ENCODE results near the gene IMMP2L.
"Not testable (repeated sequence)": the region's sequence is repeated elsewhere in the genome, so short reads cannot be mapped to it uniquely, and the experiment has no call there.

Gene IMMP2L

DNA sequence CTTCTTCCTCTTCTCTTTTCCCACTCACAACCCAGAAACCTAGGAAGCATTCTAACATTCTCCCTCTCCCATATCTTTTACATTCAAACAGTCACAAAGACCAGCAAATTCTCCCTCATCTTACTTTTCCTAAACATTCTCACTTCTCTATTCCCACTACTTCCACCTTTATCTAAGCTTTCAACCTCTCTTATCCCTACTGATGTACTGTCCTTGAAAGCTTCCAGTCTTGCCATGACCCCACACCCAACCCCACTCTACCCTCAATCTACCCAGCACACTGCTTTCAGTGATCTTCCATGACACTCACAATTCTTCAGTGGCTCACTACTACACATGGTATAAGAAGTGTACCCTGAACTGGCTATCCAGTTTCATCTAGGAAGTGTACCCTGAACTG, 5.3 kb downstream of the IMMP2L start:
- no peak for DNase-seq

DNA sequence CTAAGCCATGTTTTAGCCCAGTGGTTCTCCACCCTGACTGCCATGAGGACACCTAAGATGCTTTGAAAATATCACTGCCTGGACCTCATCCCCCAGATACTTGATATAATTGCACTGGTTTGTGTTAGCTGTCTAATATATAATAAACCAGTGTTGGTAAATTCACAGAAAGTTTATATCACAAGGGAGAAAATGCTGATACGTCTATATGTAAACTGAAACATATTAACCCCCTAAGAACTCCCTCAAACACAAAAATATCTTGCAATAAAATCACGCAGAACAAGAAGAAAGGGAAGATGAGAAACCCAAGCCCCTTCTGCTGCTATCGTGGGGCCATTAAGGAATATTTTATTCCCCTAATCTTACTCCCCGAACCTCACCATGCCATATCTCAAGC, 8.2 kb downstream of the IMMP2L start:
- no peak for DNase-seq

DNA sequence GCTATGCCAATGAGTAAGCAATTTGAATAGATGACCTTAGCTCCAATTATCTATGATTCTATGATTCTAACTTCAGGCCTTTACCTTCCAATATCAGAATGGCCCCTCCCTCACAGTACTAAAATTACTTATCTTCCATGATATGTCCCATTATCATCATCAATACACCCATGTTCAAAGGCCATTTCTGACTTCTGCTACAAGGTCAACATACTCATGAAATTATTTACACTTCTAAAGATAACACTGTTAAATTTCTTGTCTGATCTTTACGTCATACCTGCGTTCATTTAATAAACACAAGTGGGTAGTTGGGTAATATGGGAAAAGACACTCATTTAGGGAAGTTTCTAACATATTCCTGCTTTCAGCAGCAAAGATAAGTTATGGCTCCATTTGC, 21.2 kb downstream of the IMMP2L start:
- no peak for DNase-seq

DNA sequence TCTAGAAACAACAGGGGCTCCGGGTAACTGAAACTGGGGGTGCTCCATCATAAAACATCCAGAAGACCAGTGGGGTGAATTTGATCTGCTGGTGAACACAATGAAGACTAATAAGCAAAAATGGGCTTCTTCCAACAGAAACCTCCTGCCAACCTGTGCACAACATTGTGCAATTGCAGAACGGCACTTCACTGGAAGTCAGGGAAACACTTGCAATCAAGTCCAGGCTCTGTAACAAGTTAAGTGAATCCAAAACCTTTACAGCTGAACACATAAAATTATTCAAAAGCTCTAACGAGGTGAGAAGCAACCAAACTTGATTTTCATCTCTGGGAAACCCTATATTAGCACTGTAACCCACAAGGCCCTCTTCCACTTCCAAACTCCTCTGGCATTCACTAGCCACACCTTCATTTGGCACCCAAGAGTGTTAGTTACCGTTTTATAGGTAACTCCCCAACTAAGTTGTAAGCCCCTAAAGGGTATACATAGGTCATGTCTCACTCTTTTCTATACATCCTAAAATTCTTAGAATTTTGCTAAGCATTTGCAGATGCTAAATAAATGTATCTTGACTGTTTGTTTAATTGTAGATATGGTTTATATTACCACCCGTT, 22.0 kb downstream of the IMMP2L start:
- no peak for DNase-seq

DNA sequence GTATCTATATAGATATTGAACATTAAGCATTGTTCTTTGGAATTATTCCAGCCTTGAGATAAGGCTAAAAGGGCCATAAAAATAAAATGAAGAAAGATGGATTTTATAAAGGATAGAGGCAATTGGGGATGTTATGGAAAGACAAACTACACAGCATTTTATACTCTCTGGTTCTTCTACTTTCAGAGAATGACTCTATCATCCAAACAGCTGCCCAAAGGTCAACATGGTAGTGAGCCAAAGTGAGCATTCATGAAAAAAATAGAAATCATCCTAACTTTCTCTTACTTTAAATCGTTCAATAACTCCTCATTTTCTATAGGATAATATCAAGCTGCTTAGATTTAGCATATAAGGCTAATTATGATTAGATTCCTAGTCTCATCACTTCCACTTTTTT, 25.2 kb downstream of the IMMP2L start:
- no peak for DNase-seq

DNA sequence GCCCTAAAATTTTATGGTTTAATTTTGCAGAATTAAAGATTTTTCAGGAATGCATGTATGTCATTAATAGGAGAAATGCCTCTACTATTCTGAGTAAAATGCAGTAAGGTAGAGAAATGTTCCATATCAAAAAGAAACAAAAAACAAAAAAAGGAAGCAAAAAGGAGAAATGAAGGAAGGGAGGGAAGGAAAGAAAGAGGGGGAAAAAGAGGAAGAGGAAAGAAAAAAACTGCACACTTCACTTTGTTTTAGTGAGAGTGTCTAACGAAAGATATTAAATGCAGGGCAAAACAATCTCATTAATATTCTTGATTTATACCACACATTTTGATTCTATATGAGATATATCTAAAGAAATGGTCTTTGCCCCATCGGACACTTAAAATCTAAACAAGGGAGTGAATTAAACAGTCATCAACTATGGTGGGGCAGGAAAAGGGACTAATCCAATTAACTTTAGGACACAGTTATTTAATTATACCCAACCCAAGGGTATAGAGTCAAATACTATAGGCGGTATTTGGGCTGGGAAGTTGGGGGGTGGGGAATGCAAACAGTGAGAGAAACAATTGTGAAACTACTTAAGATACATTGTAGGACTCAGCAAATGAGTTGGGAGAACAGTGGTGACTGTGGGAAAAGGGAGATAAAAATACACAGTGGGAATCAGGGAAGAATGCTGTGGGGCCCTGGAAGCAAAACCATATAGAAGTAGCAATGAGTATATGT, 27.0 kb downstream of the IMMP2L start:
- no peak for DNase-seq

DNA sequence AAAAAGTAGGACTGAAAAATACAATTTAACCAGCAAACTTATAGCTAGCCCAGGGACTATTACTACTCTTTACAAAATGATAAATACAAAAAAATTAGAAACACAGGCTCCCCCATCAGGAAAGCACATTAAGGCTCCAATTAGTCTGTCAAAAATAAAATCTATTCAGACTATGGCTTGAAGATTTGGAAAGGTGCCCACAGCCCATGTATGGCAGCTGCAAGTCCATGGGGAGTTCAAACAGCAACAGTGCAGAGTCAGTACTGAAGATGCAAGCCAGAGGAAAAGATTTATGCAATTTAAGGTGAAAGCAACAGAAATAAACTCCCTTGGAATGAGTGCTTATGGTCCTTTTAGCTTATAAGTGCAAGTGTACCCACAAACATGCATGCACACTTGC, 29.7 kb downstream of the IMMP2L start:
- no peak for DNase-seq

DNA sequence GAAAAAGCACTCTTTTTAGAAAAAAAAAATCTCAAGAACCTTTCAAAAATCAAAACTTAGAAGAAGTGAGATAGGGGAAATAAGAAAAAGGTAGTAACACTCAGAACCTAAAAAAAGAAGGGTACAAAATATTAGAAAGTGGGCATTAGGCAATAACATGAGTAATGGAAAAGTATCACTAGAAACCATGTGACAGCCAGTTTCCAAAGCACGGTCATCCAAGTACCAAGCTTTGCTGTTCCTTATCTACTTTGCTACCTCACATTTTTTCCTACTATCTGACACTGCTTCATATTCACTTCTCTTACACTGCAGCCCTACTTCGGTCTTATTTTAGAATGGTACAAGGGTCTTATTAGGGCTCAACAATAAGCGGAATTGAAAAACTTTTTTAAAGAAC, 30.3 kb downstream of the IMMP2L start:
- DNase-seq: no peak

DNA sequence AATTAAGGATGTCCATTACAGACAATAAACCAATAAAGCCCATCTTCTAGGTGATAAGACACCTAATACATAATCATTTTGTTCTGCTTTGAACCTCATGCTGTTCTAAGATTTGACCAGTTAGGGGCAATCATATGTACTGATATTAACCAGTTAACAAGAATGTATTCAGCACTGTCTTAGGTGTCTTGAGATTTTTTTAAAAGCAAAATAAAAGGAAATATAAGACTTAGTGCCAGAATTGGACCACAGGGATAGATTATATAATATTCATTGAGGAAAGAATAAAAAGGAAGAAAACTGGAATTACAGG, 32.0 kb downstream of the IMMP2L start:
- DNase-seq: no peak

DNA sequence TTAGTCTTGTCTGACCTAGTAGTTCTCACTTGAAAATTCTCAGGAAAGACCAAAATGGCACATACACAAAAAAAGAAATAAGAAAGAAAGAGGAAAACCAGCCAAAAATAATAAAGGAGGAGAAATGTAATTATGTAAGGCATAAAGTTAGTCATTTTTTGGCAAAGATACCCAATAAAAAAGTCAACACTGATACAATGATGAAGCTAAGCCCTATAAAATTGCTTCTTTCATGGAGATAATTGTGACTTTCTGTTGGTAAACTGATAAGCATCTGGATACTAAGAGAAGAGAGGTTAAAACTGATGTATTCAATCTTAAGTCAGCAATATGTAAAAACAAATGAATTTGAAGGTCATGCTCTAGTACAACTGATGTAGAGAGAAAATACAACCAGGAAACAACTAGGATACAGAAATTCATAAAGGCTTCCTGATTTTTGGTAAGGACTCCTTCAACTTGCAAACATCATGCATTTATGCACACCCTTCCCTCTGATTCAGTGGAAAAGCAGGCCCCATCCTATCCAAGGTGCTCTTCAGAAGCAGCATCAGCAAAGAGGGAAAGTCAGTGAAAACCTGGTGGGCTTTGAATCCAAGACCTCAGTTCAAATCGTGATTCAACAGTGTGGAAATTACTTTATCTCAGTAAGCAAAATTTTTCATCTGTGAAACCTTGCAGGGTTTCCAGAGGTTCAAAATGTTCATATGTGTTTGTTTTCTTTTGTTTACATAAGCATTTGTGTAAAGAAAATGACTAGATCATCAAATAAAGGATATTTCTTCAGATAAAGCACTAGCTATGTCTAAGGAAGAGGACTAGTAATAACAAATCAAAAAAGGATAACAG, 32.6 kb downstream of the IMMP2L start:
- no peak for DNase-seq

DNA sequence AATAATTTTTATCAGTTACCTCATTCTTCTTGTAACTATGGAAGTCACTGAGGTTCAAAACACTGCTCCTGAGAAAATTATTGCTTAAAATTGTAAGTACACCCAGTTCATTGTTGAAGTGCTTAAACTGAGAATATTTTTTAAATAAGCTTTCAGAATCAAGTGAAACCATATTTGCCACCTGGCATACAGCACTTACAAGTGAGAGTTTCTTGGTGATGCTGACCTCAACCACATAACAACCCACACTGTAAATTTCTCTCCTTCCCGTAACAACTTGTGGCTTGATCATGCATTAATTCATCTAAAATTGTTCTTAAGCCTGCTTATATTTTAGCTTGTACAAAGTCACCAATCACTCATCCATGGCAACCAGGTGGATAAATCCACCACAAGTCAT, 34.0 kb downstream of the IMMP2L start:
- no peak for DNase-seq

DNA sequence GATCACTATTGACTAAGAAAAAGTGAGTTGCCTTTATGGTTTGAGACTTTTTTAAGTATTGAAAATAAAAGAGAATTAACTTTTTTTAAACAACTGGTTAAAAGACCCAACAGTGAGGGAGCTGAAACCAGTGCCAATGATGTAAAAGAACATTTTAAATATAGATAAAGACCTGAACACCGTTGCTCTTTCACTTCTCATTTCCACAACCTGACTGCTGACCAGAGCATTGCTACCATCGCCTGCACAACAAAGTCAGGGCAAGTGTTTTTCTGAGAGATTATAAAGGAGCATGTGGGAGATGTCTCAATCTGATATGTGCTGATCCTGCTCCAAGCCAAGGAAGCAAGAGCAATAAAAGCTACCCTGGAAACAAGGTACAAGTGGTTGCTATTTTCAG, 34.7 kb downstream of the IMMP2L start:
- no peak for DNase-seq

DNA sequence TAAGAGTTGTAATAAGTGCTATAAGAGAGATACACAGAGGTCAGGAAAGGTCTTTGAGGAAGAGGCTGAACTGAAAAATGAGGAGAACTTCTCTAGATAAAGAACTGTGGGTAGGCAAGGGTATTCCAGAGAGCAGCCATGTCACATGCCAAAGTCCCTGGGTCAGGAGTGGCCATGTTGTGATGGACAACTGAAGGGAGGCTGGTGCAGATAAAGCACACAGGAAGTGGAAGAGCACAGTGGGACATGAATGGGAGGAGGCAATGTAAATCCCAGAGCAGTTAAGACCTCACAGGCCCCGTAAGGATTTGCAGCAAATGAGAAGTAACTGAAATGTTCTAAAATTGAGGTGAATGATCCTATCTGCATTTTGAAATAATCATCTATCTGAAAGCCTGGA, 37.2 kb downstream of the IMMP2L start:
- no peak for DNase-seq

DNA sequence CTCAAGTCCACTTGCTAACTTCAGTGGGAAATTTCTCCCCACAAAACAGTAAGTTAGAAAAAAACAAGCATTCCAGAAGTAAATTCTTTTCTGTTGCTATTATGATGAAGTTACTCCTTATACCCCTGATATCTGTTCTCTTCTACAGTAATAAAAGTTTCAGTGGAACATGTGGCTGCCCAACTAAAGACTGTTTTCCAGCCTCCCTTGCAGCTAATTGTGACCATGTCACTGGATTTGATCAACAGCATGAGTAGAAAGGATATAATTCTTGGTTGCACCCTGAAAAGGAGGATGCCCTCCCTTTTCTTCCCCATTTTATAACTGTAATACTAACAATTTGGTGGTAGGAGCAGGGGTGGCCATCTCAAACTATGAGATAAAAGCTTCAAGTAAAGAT, 40.6 kb downstream of the IMMP2L start:
- DNase-seq: no peak

DNA sequence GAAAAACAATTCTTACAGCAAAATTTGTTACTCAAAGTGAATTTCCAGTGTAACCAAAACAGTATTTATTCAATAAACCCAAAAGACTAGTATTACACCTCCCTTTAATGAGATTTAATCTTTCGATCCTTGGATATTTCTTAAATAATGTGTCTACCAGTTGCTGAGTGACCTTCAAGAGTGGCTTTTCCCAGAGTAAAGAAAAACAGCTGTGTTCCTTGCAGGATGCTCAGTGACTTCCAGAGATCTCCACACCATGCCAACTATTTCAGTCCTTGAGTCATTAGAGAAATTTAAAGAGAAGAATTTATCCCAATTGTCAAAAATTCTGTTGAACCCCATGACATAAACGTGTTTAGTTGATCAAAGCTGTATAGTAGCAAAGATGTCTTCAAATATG, 44.0 kb downstream of the IMMP2L start:
- DNase-seq: no peak

DNA sequence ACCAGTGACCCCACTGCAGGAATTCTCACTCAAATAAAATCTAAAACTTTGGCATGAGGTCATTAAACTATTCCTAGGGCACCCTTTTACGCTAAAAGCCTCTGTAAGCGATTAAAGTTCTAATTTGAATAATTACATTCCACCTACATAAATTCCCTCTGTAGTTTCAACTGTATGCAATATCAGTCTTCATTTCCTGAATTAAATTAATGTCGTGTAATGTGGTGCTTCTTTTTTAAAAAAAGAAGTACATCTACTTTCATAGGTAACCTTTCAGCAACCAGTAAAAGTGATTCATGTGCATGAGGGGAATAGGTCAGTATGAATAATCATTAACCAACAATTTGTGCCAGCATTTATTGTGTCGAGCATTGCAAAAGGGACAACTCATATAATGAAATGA, 44.7 kb downstream of the IMMP2L start:
- DNase-seq: no peak

DNA sequence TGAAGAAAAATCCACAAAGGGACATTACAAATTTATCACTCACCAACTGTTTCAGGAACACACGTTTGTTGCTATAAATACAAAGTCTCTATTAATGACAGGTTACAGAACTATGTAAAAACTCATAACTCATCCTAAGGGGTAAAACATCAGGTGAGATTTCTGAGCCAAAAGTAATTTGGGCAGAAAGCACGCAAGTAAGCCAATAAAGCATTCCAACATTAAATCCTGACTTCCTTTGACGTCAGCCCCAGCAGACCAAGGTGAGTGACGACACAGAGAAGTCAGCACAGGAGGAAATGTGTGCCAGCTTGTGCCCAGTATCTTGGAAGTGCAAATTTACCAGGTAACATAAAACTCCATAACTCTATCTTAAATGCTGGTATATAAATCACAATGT, 45.7 kb downstream of the IMMP2L start:
- DNase-seq: no peak

DNA sequence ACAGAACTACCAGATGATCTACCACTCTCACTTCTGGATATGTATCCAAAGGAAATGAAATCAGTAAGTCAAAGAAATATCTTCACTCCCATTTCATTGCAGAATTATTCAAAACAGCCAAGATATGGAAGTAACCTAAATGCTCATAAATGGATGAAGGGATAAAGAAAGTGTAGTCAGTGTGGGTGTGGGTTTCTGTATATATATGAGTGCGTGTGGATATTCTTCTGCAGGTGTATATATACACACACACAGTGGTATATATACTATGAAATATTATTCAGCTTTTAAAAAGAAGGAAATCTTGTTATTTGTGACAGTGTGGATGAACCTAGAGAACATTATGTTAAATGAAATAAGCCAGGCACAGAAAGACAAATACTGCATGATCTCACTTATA, 48.7 kb downstream of the IMMP2L start:
- no peak for DNase-seq

DNA sequence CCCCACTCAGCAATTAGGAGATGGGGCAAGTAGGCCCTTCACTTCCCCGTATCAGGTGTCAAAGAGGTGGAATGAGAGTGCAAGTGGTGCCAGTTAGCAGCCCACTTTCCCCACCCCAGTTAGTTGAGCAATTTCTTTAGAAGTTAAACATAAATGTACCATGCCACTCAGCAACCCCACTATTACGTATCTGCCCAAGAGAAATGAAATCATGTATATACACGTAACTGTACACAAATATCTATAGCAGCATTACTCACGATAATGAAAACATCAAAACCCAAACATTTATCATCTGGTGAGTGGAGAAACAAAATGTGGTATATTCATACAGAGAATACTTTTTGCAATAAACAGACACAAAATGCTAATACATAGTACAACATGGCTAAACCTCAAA, 50.4 kb downstream of the IMMP2L start:
- no peak for DNase-seq

DNA sequence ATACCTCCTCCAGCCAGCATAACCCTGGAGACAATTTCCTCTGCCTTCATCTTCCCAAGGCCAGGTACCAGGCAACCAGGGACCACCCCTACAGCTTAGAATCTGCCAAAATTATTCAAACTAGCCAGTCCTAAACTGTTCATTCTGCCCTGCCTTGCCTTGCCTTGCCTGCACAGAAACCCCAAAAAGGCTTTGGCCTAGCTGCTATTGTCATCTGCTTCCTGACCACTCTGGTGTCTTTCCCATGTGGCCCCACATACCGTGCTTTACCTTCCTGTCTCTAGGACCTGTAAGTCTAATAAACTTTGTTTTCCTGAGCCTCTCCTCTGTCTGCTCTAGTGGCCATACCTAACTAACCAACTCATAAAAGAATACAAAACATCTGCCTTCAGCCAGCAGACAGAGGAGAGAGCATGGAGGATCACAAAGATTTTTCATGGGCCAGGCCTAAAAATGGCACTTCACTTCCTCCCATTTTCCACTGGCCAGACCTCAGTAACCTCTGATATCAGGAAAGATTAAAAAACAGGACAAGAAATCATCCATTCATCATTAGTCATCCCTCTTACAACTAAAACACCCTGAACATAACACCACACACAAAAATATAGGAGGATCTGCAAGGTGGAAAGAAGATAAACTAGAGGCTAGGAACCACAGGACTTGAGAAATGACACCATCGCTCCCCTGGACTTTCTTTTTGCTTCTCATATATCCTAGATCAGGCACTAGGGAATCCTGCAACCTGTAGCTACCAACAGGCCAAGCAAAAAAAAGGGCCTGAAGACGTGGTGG, 51.5 kb downstream of the IMMP2L start:
- DNase-seq: no peak

DNA sequence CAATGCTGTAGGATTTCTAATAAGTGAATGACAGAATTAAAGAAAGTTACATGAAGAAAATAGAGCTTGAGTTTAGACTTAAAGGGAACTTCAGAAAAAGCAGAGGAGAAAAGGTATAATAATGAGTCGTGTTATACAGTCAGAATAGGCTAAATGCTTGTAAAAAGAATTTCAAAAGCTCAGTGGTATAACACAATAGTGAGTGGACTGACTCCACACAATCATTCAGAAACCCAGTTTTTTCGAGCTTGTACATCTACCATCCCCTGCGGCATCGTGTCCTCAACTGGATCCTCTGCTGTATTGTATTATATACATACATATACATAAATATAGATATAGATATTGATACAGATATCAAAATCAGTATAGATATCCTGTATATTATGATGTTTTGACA, 52.2 kb downstream of the IMMP2L start:
- no peak for DNase-seq

DNA sequence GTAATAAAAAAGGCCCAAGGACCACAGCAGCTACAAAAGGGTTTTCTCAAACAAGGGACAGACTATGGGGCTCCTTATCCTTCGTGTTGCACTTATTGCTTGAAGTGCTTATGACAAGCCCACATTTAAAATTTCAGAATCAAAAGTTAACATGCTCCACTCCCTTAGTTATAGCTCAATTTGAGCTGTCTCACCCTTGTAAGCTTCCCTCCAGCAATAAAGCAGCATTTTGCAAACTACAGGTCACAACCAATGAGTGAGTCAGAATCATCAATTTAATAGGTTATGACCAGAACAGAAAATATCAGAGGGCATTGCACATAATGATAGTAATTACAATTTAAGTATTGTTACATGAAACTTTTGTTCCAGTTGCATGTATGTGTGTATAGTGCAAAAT, 53.0 kb downstream of the IMMP2L start:
- no peak for DNase-seq

DNA sequence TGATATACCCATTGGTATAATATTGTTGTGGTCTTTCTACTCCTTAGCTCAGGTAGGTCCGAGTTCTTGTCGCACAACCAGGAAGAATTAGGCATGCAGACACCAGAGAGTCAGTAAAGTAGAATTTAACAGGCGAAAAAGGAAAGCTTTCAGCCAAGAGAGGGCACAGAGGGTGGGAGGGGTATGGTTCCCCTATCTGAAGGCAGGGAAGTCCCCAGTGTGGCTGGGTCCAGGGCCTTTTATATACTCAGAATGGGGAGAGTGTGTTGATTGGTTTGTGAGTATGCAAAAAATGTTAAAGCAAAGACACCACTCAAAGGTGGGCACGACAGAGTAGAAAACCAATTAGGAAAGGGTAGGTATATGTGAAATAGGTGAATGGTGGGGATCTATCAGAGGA, 53.9 kb downstream of the IMMP2L start:
- no peak for DNase-seq

DNA sequence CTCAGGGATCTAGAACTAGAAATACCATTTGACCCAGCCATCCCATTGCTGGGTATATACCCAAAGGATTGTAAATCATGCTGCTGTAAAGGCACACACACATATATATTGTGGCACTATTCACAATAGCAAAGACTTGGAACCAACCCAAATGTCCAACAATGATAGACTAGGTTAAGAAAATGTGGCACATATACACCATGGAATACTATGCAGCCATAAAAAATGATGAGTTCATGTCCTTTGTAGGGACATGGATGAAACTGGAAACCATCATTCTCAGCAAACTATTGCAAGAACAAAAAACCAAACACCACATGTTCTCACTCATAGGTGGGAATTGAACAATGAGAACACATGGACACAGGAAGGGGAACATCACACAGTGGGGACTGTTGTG, 56.9 kb downstream of the IMMP2L start:
- DNase-seq: not testable (repeated sequence)

Data from NCI-H2029 (cell line).